SK-N-SH (cell line): ENCODE results near the gene HOXB5. TPM values are rescaled to one million over a fixed set of nuclear protein-coding genes. Genes with fewer than 3 reads are reported as not detected.

Experiments used
- CTCF ChIA-PET: fragments of 300-600, 350-600 bp; formaldehyde crosslinking; extraction: SDS; loops from one replicate; lab custom pipeline; 2021; lab: Yijun Ruan, JAX
- POLR2A ChIA-PET: fragments of 350-600 bp; sonication (Branson Sonifier 250); formaldehyde crosslinking; extraction: SDS; loops from one replicate; lab custom pipeline; 2020; ENCODE audit warnings: antibody characterized with exemption, inconsistent platforms; lab: Yijun Ruan, JAX
- DNase-seq: peaks from one replicate; pipeline ENCODE4 v3.0.0; 2012
- H2AFZ ChIP-seq: fragments of 200-600 bp; sonication (generic); 2 replicates; pipeline ENCODE4 v1.8.1; 2016; ENCODE audit warnings: antibody characterized with exemption, mild to moderate bottlenecking, low read depth
- H3F3A ChIP-seq: fragments of 200-600 bp; sonication (generic); replicated peaks from 2 replicates; pipeline ENCODE3; 2016; ENCODE audit warnings: antibody characterized with exemption, mild to moderate bottlenecking; ENCODE audit not compliant: insufficient read depth
- H3K27ac ChIP-seq, 2 experiments: fragments of 200-500 bp in 1 of 2; fragments of 200-600 bp in 1 of 2; sonication (Bioruptor generic) in 1 of 2; sonication (generic), shearing (Covaris generic) in 1 of 2; 2 replicates each; pipeline versions ENCODE4 v1.5.1 to v1.6.1; 2014 to 2016; ENCODE audit warnings: low read depth in 2 of 2, inconsistent platforms in 1 of 2, low read length in 1 of 2, mild to moderate bottlenecking in 1 of 2, mixed read lengths in 1 of 2
- H3K27me3 ChIP-seq: fragments of 200-600 bp; sonication (generic), shearing (Covaris generic); 2 replicates; pipeline ENCODE4 v1.6.1; 2016; ENCODE audit warnings: mixed run types; ENCODE audit not compliant: insufficient read depth
- H3K36me3 ChIP-seq, 2 experiments: fragments of 200-500 bp in 1 of 2; fragments of 200-600 bp in 1 of 2; sonication (Bioruptor generic) in 1 of 2; sonication (generic) in 1 of 2; replicated peaks in 1 of 2; 2 replicates each; pipeline versions ENCODE3 to v1.5.1; 2014 to 2016; ENCODE audit warnings: low read length in 1 of 2, mild to moderate bottlenecking in 1 of 2; ENCODE audit not compliant: insufficient read depth in 2 of 2, control insufficient read depth in 1 of 2
- H3K4me1 ChIP-seq, 2 experiments: fragments of 200-500 bp in 1 of 2; fragments of 200-600 bp in 1 of 2; sonication (Bioruptor generic) in 1 of 2; sonication (generic), shearing (Covaris generic) in 1 of 2; 2 replicates each; pipeline versions ENCODE4 v1.5.1 to v1.6.1; 2014 to 2016; ENCODE audit warnings: low read depth in 1 of 2, low read length in 1 of 2, mixed run types in 1 of 2; ENCODE audit not compliant: insufficient read depth in 2 of 2, control insufficient read depth in 1 of 2
- H3K4me2 ChIP-seq: fragments of 200-600 bp; sonication (generic), shearing (Covaris generic); 2 replicates; pipeline ENCODE4 v1.6.1; 2017; ENCODE audit warnings: mixed run types
- H3K4me3 ChIP-seq, 2 experiments: fragments of 200-500 bp in 1 of 2; fragments of 200-600 bp in 1 of 2; sonication (Bioruptor generic) in 1 of 2; sonication (generic), shearing (Covaris generic) in 1 of 2; 2 replicates each; pipeline versions ENCODE4 v1.5.1 to v1.8.1; 2014 to 2016; ENCODE audit warnings: low read depth in 2 of 2, inconsistent platforms in 1 of 2, low read length in 1 of 2, mild to moderate bottlenecking in 1 of 2, mixed read lengths in 1 of 2, moderate library complexity in 1 of 2
- H3K79me2 ChIP-seq: fragments of 200-600 bp; sonication (generic); 2 replicates; pipeline ENCODE4 v1.8.1; 2017; ENCODE audit warnings: mild to moderate bottlenecking; ENCODE audit not compliant: insufficient read depth
- H3K9ac ChIP-seq: fragments of 200-600 bp; sonication (generic); 2 replicates; pipeline ENCODE4 v1.6.1; 2017; ENCODE audit warnings: mixed run types
- H3K9me2 ChIP-seq: fragments of 200-600 bp; sonication (generic); 2 replicates; pipeline ENCODE4 v1.6.1; 2017; ENCODE audit warnings: mixed run types
- H3K9me3 ChIP-seq: fragments of 200-600 bp; sonication (generic); 2 replicates; pipeline ENCODE4 v1.6.1; 2017; ENCODE audit warnings: mixed run types, mild to moderate bottlenecking, moderate library complexity
- H4K20me1 ChIP-seq: fragments of 200-600 bp; sonication (generic); 2 replicates; pipeline ENCODE4 v1.6.1; 2017; ENCODE audit warnings: mild to moderate bottlenecking, mixed run types; ENCODE audit not compliant: insufficient read depth
- ELF1 ChIP-seq: IDR thresholded peaks from 2 replicates; pipeline ENCODE4 v1.4.0; 2012
- EZH2phosphoT487 ChIP-seq: fragments of 200-600 bp; sonication (generic); IDR thresholded peaks from 2 replicates; pipeline ENCODE4 v1.6.1; 2017; ENCODE audit warnings: low read depth, mixed run types, mild to moderate bottlenecking, antibody characterized with exemption, moderate library complexity, borderline replicate concordance
- FOSL2 ChIP-seq: IDR thresholded peaks from 2 replicates; pipeline ENCODE4 v1.4.0; 2012; ENCODE audit warnings: low read depth, mild to moderate bottlenecking, moderate library complexity, borderline replicate concordance
- FOXJ3 ChIP-seq: sonication (generic); formaldehyde crosslinking; IDR thresholded peaks from 2 replicates; pipeline ENCODE4 v1.5.1; 2020; ENCODE audit warnings: mild to moderate bottlenecking, missing genetic modification reagents
- FOXM1 ChIP-seq: IDR thresholded peaks from 2 replicates; pipeline ENCODE4 v1.4.0; 2012; ENCODE audit warnings: low read depth, mild to moderate bottlenecking
- IRF3 ChIP-seq: fragments of 150-350 bp; IDR thresholded peaks from 2 replicates; pipeline ENCODE4 v1.6.1; 2016; ENCODE audit warnings: mild to moderate bottlenecking, low read depth, low read length
- MXI1 ChIP-seq: IDR thresholded peaks from 2 replicates; pipeline ENCODE4 v1.6.1; 2012; ENCODE audit warnings: mild to moderate bottlenecking, low read depth, low read length, improper control_type of control experiment
- NRF1 ChIP-seq: IDR thresholded peaks from 2 replicates; pipeline ENCODE4 v1.6.1; 2012; ENCODE audit warnings: low read depth, mild to moderate bottlenecking, low read length
- REST ChIP-seq: IDR thresholded peaks from 2 replicates; pipeline ENCODE4 v1.6.1; 2012; ENCODE audit warnings: mild to moderate bottlenecking, low read depth, low read length, moderate library complexity
- SIN3A ChIP-seq: IDR thresholded peaks from 2 replicates; pipeline ENCODE4 v1.6.1; 2012; ENCODE audit warnings: low read depth, mild to moderate bottlenecking, low read length, moderate library complexity, borderline replicate concordance
- USF1 ChIP-seq: IDR thresholded peaks from 2 replicates; pipeline ENCODE4 v1.4.0; 2012; ENCODE audit warnings: low read depth, borderline replicate concordance
- WGBS: methylation state at CpG from one replicate; pipeline ENCODE4 v1.1.6; 2017; ENCODE audit warnings: low lambda C conversion rate; 5-methylcytosine and 5-hydroxymethylcytosine counted together
- polyA plus RNA-seq, 3 experiments: library from polyadenylated mRNA; depleted of rRNA; stranded (reverse); fragments of >200 nt; gene quantifications; 2 replicates each; pipeline ENCODE4 v1.2.3, GENCODE V29; 2012
- TF ChIP-seq, protein P1 (sequence below): fragments of 200-600 bp; sonication (generic); IDR thresholded peaks from 2 replicates; pipeline ENCODE4 v1.6.1; 2017; ENCODE audit warnings: antibody characterized with exemption, mild to moderate bottlenecking, moderate library complexity

HOXB5 gene
- polyA plus RNA-seq, 1 of the 3 experiments (the other 2 are of a cell fraction): not detected

GRCh38 chr17:48578616-48579470 lies 14.7 kb downstream of the HOXB5 start:
- Histone ChIP-seq H4K20me1 (peaks cover 9% of the 10 kb centered on the region; the same call in 1 of the 2 replicates), H3K79me2 (no peaks in the 10 kb centered on the region), H3K9ac (no peak overlapping the region), H3K4me3 (no peak overlapping the region), H2AFZ (no peak overlapping the region), H3K27me3 (peaks cover 94% of the 10 kb centered on the region), H3K36me3 (no peaks in the 10 kb centered on the region), H3K9me3 (no peaks in the 10 kb centered on the region), H3K9me2 (no peaks in the 10 kb centered on the region), H3K4me1 (no peaks in the 10 kb centered on the region; a peak in 1 of 4 replicates), H3K4me2 (no peak overlapping the region), H3K27ac (no peak overlapping the region), H3F3A (peaks cover 4% of the 10 kb centered on the region)
- 16% methylated on average over 41 of the region's 43 CpGs for WGBS
- ChIA-PET POLR2A (no interaction called here), CTCF (interaction anchor here (1.5 kb wide), 1 partner anchor 15 kb away, joined by 3 read pairs; no protein-coding TSS in a partner anchor)
- TF ChIP-seq FOXM1 (no peak), MXI1 (no peak), EZH2phosphoT487 (peak; percentile 70; the same call in 1 of the 2 replicates), FOSL2 (no peak)
- TF ChIP-seq, protein P1, sequence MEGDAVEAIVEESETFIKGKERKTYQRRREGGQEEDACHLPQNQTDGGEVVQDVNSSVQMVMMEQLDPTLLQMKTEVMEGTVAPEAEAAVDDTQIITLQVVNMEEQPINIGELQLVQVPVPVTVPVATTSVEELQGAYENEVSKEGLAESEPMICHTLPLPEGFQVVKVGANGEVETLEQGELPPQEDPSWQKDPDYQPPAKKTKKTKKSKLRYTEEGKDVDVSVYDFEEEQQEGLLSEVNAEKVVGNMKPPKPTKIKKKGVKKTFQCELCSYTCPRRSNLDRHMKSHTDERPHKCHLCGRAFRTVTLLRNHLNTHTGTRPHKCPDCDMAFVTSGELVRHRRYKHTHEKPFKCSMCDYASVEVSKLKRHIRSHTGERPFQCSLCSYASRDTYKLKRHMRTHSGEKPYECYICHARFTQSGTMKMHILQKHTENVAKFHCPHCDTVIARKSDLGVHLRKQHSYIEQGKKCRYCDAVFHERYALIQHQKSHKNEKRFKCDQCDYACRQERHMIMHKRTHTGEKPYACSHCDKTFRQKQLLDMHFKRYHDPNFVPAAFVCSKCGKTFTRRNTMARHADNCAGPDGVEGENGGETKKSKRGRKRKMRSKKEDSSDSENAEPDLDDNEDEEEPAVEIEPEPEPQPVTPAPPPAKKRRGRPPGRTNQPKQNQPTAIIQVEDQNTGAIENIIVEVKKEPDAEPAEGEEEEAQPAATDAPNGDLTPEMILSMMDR: no peak
- no peak for DNase-seq

DNA sequence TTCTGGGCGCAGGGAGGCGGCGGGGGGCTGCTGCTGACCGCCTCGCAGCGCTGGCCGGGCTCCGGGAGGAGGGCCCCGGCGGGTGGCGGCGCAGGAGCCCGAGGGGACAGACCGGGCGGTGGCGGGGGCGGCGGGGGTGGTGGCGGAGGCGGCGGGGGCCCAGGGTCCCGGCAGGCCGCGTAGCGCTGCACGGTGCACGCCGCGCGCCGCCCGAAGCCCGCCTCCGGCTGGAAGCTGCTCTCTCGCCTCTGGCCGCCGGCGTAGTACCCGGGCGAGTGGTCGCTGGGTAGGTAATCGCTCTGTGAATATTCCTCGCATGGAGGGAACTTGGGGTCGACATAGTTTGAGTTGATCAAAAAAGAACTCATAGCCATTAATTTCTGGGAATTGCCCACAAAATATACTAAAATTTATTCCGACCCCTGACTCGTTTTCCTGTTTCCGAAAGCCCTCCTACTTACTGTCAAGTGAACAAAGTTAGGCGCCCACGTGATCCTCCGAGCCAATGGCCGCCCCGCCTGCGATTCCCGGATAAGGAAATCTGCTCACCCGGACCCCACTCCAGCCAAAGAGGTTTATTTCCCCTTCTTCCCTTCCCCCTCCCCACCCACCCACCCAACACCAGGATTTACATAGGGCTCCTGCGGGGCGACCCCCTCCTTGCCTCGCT lies 15.5 kb downstream of the HOXB5 start, which contains the start of gene HOXB4:
Gene HOXB4 (minus strand): TSS at position 405 of the 670 bp plus-strand sequence. CDS start 31 bp downstream, at position 374.
- Histone ChIP-seq H3F3A (peaks cover 4% of the 10 kb centered on the region), H3K9ac (no peak within 1 kb of the TSS), H2AFZ (no peak within 1 kb of the TSS), H4K20me1 (peaks cover 9% of the 10 kb centered on the region; the same call in 1 of the 2 replicates), H3K4me1 (no peaks in the 10 kb centered on the region; a peak in 1 of 4 replicates), H3K27ac (no peak within 1 kb of the TSS), H3K4me2 (no peak within 1 kb of the TSS), H3K79me2 (no peaks in the 10 kb centered on the region), H3K36me3 (no peaks in the 10 kb centered on the region), H3K9me2 (no peaks in the 10 kb centered on the region), H3K9me3 (no peaks in the 10 kb centered on the region), H3K27me3 (peaks cover 94% of the 10 kb centered on the region), H3K4me3 (no peak within 1 kb of the TSS)
- 21% methylated on average over 49 of the region's 58 CpGs for WGBS
- TF ChIP-seq REST (no peak), SIN3A (no peak), FOXJ3 (CRISPR knock-in tag) (no peak), USF1 (peak; percentile 74; the same call in 1 of the 2 replicates), NRF1 (no peak), IRF3 (no peak), ELF1 (no peak)
- TF ChIP-seq, protein P1: no peak
- DNase-seq: no peak
- ChIA-PET CTCF (interaction anchor here (1.5 kb wide), 1 partner anchor 16 kb away, joined by 3 read pairs; no protein-coding TSS in a partner anchor), POLR2A (no interaction called here)
